LNCAP (cell line): ENCODE measurements around the gene RAPGEFL1.

Source experiments
- CTCF ChIP-seq: fragments of 450-650 bp; IDR thresholded peaks from 2 replicates; pipeline ENCODE4 v1.5.1; 2017; ENCODE audit warnings: mild to moderate bottlenecking

RAPGEFL1 gene

DNA sequence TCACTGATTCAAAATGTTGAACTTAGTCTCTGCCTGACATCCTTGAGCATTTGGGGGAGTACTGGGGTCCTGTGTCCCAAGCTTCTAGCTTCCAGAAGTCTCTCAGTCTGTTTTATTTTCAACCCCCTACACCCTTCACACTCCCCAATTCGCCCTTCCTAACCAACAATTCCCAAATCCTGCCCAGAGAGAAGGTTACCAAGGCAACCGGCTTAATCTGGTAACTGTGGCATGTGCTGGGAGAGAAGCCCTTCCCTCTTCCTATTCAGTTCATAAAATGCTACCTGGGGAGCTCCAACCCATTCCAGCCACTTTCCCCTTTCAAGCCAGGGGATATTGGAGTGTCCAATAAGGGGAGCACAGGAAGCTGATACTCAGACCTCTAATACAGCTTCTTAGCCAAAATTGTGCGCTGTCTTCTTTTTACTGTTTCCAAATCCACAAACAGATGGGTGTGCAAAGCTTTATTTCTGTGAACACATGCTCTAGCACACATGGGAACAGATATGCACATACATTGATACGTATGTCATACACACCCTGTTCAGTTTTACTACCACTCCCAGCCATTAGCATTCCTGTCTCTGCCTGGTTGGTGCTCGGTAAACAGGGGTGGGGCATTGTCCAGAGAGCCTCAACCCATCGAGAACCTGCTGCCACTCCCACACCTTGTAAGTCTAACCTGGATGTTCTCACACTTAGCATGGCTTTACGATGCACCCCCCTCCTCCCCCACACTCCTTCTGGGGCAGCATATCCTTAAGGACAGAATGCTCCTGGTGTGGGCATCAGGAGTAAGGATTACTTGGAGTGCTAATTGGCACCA lies 1.1 kb upstream of the RAPGEFL1 start:
- no peak for TF ChIP-seq CTCF

DNA sequence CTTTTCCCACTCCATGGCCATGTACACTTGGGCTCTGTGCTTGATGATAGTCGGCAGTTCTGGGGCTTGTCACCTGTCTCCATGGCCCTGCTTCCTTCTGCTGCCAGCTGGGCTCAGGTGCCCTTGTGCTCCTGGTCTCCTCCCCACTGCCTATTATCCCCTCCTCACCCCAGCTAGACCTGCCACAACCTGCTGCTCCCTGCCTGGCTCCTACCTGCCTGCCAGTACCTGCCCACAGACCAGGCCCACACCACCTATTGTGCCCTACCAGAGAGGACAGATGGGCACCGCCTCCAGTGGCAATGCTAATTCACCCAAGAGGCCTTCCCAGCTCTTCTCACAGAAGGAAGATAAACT lies 538 bp upstream of the RAPGEFL1 start:
- no peak for TF ChIP-seq CTCF

DNA sequence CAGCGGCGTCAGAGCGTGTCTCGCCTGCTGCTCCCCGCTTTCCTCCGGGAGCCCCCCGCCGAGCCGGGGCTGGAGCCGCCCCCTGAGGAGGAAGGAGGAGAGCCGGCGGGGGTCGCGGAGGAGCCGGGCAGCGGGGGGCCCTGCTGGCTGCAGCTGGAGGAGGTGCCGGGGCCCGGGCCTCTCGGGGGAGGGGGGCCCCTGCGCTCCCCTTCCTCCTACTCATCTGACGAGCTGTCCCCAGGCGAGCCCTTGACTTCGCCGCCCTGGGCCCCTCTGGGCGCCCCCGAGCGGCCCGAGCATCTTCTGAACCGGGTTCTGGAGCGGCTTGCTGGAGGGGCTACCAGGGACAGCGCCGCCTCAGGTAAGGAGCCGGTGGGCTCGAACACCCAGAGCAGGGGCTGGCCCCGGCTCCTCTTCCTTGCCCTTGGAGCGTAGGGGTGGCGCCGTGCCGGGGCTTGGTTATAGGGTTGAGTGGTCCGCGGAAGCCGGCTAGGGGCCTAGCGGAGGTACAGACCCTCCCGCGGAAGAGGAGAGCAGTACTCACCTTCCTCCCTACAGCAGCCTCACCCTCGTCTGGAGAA lies 841 bp downstream of the RAPGEFL1 start:
- no peak for TF ChIP-seq CTCF

GRCh38 chr17:40178660-40179059 lies 1.4 kb downstream of the RAPGEFL1 start:
- no peak for TF ChIP-seq CTCF

DNA sequence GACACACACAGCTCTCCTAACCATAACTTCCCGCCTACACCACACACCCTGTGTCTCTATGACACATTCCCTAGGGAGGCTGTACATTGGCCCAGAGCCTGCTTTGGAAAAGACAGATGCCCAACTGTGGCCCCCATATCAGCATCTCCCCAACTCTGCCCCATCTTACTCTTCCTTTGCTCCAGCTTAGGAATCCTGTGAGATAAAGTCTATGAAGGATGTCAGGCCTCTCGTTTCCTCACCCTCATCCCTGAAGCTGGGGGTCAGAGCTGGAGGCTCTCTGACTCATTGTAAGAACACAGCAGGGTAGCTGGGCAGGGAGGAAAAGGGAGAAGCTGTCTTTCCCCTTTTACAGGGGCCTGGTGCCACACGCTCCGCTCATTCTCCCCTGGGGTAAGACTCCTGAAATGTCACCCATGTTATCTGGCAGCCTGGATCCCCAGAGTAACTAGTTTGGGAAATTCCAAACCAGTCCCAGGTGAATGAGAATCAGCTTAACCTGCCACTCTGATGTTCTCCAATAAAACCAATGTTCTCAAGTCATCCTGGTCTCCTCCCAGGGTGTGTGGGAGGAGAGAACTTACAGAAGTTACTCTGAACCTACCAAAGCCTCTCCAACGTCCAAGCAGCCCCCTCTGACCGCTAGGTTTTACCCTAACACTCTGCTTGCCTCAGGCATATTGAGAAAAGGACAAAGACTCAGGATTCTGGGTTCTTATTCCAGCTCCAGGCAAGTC lies 2.8 kb downstream of the RAPGEFL1 start:
- no peak for TF ChIP-seq CTCF

DNA sequence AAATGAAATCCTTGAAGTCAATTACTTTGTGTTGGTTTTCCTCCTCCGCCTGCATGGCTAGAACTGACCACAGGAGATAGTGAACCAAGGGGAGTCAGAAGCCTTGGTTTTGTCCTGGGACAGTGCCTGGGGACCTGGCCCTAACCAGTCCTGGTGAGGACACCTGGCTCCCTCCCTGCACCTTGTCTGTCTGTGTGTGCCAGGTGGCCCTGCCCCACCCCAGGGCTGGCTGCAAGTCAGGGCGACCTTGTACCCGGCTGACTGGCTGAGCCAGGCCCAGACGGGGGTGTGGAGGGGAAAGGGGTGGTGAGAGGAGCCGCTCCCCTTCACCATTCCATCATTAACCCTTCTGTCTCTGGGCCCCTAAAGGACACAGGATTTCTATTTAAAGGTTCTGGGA lies 3.4 kb downstream of the RAPGEFL1 start:
- TF ChIP-seq CTCF: no peak

DNA sequence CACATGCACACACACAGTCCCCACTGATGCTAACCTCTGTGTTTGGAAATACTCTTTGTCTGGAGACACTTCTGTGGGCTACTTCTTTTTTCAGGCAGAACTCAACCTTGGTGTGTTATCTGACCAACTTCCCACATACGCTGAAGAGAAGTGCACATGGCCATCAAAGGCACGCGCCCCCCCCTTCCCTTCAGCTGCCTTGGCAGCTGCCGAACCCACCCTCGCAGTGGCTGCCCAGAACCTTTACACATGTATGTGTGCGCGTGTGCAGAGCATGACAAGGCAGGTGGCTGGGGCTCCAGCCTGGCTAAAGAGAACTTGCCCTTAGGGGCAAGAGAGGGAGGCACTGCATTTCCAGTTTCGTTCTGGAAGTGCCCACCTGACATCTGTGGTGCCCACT lies 3.9 kb downstream of the RAPGEFL1 start:
- no peak for TF ChIP-seq CTCF
